SK-N-SH treated with all-trans-retinoic acid at 6 μM for 48 hours (cell line): ENCODE results near the gene CDCP1.

Experiments used
- ATAC-seq: fragments of 200-7000 bp; cut with Tn5 transposase; 3 replicates; pipeline ENCODE4 v1.9.1; 2020; ENCODE audit warnings: mild to moderate bottlenecking, moderate library complexity
- ARNTL ChIP-seq: fragments of 450-650 bp; formaldehyde crosslinking; IDR thresholded peaks from 2 replicates; pipeline ENCODE4 v1.5.0; 2020; ENCODE audit warnings: low read depth, mild to moderate bottlenecking, moderate library complexity, borderline replicate concordance
- BACH2 ChIP-seq: fragments of 250-450 bp; sonication (Bioruptor Pico); IDR thresholded peaks from 2 replicates; pipeline ENCODE4 v1.9.0; 2021; ENCODE audit warnings: mild to moderate bottlenecking, borderline replicate concordance
- CSDC2 ChIP-seq: fragments of 250-450 bp; sonication (Bioruptor Pico); IDR thresholded peaks from 2 replicates; pipeline ENCODE4 v1.5.0; 2020; ENCODE audit warnings: mild to moderate bottlenecking, moderate library complexity
- ESRRG ChIP-seq: fragments of 250-450 bp; sonication (Bioruptor Pico); IDR thresholded peaks from 2 replicates; pipeline ENCODE4 v1.6.1; 2021; ENCODE audit warnings: mild to moderate bottlenecking
- GLIS3 ChIP-seq: fragments of 250-450 bp; sonication (Bioruptor Pico); IDR thresholded peaks from 2 replicates; pipeline ENCODE4 v1.5.0; 2020; ENCODE audit warnings: mild to moderate bottlenecking, moderate library complexity
- ISL1 ChIP-seq: fragments of 250-450 bp; sonication (Bioruptor Pico); IDR thresholded peaks from 2 replicates; pipeline ENCODE4 v2.1.2; 2022; ENCODE audit warnings: mild to moderate bottlenecking, moderate library complexity
- OSR1 ChIP-seq: fragments of 250-450 bp; sonication (Bioruptor Pico); IDR thresholded peaks from 2 replicates; pipeline ENCODE4 v1.8.0; 2022; ENCODE audit warnings: moderate library complexity, mild to moderate bottlenecking, inconsistent platforms
- PPARA ChIP-seq: fragments of 250-450 bp; sonication (Bioruptor Pico); IDR thresholded peaks from 2 replicates; pipeline ENCODE4 v1.5.0; 2020; ENCODE audit warnings: mild to moderate bottlenecking, borderline replicate concordance
- RARB ChIP-seq: fragments of 250-450 bp; sonication (Bioruptor Pico); IDR thresholded peaks from 2 replicates; pipeline ENCODE4 v1.8.0; 2021; ENCODE audit warnings: mild to moderate bottlenecking, moderate library complexity
- SNAI2 ChIP-seq: fragments of 250-450 bp; sonication (Bioruptor Pico); IDR thresholded peaks from 2 replicates; pipeline ENCODE4 v1.5.0; 2020; ENCODE audit warnings: mild to moderate bottlenecking, moderate library complexity
- TCF4 ChIP-seq: fragments of 250-450 bp; sonication (Bioruptor Pico); IDR thresholded peaks from 2 replicates; pipeline ENCODE4 v1.8.0; 2021; ENCODE audit warnings: mild to moderate bottlenecking, moderate library complexity, borderline replicate concordance
- TOX ChIP-seq: fragments of 250-450 bp; sonication (Bioruptor Pico); IDR thresholded peaks from 2 replicates; pipeline ENCODE4 v1.8.0; 2021; ENCODE audit warnings: mild to moderate bottlenecking, moderate library complexity, borderline replicate concordance
- ZC3H10 ChIP-seq: fragments of 250-450 bp; sonication (Bioruptor Pico); IDR thresholded peaks from 2 replicates; pipeline ENCODE4 v1.5.1; 2021; ENCODE audit warnings: mild to moderate bottlenecking, moderate library complexity
- ZFP30 ChIP-seq: fragments of 450-650 bp; formaldehyde crosslinking; IDR thresholded peaks from 2 replicates; pipeline ENCODE4 v1.5.0; 2022; ENCODE audit warnings: mild to moderate bottlenecking, moderate library complexity
- ZNF565 ChIP-seq: fragments of 450-650 bp; formaldehyde crosslinking; conservative IDR thresholded peaks from 2 replicates; pipeline ENCODE4 v1.5.0; 2020; ENCODE audit warnings: low read depth, mild to moderate bottlenecking, moderate library complexity
- ZNF70 ChIP-seq: fragments of 450-650 bp; formaldehyde crosslinking; IDR thresholded peaks from 2 replicates; pipeline ENCODE4 v1.5.0; 2020; ENCODE audit warnings: mild to moderate bottlenecking, moderate library complexity
- TF ChIP-seq, protein P1 (sequence below): fragments of 250-450 bp; sonication (Bioruptor Pico); IDR thresholded peaks from 2 replicates; pipeline ENCODE4 v1.5.0; 2020; ENCODE audit warnings: mild to moderate bottlenecking, moderate library complexity
- TF ChIP-seq, protein P2 (sequence below): fragments of 250-450 bp; sonication (Bioruptor Pico); IDR thresholded peaks from 2 replicates; pipeline ENCODE4 v1.5.1; 2020; ENCODE audit warnings: low read depth, mild to moderate bottlenecking, moderate library complexity
- TF ChIP-seq, protein P3 (sequence below): fragments of 250-450 bp; sonication (Bioruptor Pico); IDR thresholded peaks from 2 replicates; pipeline ENCODE4 v1.8.0; 2020; ENCODE audit warnings: mild to moderate bottlenecking, moderate library complexity, borderline replicate concordance
- TF ChIP-seq, protein P4 (sequence below): fragments of 250-450 bp; sonication (Bioruptor Pico); IDR thresholded peaks from 2 replicates; pipeline ENCODE4 v1.5.1; 2021; ENCODE audit warnings: mild to moderate bottlenecking, moderate library complexity

CDCP1 gene

DNA sequence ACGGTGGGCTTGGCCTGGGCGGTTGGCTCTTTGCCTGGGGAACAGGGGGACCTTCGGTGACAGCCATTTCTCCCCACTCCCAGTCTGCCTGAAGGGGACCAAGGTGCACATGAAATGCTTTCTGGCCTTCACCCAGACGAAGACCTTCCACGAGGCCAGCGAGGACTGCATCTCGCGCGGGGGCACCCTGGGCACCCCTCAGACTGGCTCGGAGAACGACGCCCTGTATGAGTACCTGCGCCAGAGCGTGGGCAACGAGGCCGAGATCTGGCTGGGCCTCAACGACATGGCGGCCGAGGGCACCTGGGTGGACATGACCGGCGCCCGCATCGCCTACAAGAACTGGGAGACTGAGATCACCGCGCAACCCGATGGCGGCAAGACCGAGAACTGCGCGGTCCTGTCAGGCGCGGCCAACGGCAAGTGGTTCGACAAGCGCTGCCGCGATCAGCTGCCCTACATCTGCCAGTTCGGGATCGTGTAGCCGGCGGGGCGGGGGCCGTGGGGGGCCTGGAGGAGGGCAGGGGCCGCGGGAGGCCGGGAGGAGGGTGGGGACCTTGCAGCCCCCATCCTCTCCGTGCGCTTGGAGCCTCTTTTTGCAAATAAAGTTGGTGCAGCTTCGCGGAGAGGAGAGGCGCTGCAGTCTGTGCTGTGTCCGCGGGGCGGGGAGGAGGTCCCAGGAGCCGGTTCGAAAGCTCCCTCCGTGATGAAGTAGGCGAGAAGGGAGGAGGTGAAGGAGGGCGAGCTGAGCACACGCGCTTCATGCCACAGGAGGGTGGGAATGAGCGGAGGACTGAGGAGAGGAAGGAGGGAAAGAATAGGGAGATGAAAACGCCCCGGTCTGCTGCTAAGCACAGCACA is 110.5 kb downstream of the CDCP1 start:
- ATAC-seq = no peak
- TF ChIP-seq, protein P1, sequence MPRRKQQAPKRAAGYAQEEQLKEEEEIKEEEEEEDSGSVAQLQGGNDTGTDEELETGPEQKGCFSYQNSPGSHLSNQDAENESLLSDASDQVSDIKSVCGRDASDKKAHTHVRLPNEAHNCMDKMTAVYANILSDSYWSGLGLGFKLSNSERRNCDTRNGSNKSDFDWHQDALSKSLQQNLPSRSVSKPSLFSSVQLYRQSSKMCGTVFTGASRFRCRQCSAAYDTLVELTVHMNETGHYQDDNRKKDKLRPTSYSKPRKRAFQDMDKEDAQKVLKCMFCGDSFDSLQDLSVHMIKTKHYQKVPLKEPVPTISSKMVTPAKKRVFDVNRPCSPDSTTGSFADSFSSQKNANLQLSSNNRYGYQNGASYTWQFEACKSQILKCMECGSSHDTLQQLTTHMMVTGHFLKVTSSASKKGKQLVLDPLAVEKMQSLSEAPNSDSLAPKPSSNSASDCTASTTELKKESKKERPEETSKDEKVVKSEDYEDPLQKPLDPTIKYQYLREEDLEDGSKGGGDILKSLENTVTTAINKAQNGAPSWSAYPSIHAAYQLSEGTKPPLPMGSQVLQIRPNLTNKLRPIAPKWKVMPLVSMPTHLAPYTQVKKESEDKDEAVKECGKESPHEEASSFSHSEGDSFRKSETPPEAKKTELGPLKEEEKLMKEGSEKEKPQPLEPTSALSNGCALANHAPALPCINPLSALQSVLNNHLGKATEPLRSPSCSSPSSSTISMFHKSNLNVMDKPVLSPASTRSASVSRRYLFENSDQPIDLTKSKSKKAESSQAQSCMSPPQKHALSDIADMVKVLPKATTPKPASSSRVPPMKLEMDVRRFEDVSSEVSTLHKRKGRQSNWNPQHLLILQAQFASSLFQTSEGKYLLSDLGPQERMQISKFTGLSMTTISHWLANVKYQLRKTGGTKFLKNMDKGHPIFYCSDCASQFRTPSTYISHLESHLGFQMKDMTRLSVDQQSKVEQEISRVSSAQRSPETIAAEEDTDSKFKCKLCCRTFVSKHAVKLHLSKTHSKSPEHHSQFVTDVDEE (CRISPR knock-in tag) = no peak
- TF ChIP-seq TCF4 (CRISPR knock-in tag) (no peak), GLIS3 (CRISPR knock-in tag) (no peak), TOX (CRISPR knock-in tag) (no peak), ZNF70 (CRISPR knock-in tag) (no peak), PPARA (no peak), ZNF565 (no peak), ESRRG (no peak), ZC3H10 (CRISPR knock-in tag) (no peak), RARB (CRISPR knock-in tag) (no peak), SNAI2 (CRISPR knock-in tag) (no peak), ZFP30 (CRISPR knock-in tag) (no peak), CSDC2 (CRISPR knock-in tag) (no peak), BACH2 (CRISPR knock-in tag) (no peak)
- TF ChIP-seq, protein P2, sequence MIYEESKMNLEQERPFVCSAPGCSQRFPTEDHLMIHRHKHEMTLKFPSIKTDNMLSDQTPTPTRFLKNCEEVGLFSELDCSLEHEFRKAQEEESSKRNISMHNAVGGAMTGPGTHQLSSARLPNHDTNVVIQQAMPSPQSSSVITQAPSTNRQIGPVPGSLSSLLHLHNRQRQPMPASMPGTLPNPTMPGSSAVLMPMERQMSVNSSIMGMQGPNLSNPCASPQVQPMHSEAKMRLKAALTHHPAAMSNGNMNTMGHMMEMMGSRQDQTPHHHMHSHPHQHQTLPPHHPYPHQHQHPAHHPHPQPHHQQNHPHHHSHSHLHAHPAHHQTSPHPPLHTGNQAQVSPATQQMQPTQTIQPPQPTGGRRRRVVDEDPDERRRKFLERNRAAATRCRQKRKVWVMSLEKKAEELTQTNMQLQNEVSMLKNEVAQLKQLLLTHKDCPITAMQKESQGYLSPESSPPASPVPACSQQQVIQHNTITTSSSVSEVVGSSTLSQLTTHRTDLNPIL (CRISPR knock-in tag) = no peak
- TF ChIP-seq, protein P3, sequence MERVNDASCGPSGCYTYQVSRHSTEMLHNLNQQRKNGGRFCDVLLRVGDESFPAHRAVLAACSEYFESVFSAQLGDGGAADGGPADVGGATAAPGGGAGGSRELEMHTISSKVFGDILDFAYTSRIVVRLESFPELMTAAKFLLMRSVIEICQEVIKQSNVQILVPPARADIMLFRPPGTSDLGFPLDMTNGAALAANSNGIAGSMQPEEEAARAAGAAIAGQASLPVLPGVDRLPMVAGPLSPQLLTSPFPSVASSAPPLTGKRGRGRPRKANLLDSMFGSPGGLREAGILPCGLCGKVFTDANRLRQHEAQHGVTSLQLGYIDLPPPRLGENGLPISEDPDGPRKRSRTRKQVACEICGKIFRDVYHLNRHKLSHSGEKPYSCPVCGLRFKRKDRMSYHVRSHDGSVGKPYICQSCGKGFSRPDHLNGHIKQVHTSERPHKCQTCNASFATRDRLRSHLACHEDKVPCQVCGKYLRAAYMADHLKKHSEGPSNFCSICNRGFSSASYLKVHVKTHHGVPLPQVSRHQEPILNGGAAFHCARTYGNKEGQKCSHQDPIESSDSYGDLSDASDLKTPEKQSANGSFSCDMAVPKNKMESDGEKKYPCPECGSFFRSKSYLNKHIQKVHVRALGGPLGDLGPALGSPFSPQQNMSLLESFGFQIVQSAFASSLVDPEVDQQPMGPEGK (CRISPR knock-in tag) = no peak

DNA sequence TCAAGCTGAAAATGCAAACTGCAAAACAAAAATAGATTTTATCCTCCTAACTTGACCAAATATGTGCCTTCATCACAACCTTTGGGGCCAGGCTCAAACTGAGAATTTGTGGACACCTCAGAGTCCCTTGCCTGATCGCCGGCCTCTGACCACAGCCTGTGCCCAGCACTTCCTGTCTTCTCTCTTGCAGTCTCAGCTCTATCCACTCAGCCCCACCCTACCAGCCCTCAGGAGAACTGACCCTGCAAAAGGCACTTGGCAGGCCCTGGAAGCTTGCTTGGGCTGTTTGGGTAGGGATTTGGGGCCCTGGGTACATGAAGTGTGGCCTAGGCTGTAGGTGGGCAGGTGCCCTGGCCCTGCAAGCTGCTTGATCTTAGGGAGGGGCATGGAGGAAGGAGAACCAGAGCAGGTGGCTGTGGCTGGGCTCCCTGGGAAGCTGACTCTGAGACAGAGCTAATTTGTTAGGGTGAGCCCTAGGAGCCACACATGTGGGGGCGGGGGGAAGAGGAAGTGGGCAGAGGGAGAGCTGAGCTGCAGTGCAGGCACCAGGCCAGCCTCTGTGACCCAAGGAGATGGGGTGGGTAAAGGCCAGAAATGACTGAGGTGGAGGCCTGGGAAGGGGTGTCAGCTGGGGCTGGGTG is 111.4 kb downstream of the CDCP1 start:
- TF ChIP-seq ZNF565 (no peak), SNAI2 (CRISPR knock-in tag) (no peak)
- no peak for ATAC-seq

DNA sequence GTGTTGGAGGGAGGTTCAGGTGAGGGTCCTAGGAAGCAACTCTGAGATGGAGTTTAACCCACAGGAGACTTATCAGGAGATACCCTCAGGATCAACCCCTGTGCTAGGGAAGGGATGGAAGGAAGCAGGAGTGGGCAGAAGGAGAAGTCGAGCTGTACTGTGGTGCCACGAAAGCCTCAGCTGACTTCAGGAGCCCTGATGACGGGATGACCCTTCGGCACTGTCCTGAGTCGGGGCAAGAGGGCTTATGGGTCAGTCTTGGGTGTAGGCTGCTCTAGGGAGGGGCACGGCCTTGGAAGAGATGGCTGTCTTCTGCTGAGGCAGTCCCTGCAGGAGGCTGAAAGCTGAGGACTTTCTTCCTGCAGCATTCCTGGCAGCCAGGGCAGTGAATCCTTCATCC is 112.4 kb downstream of the CDCP1 start:
- no peak for TF ChIP-seq ISL1
- no peak for TF ChIP-seq CSDC2 (CRISPR knock-in tag)
- TF ChIP-seq, protein P1 (CRISPR knock-in tag) = no peak
- no peak for TF ChIP-seq TCF4 (CRISPR knock-in tag)
- TF ChIP-seq OSR1 (CRISPR knock-in tag) = no peak
- TF ChIP-seq ZNF70 (CRISPR knock-in tag) = no peak
- TF ChIP-seq, protein P4, sequence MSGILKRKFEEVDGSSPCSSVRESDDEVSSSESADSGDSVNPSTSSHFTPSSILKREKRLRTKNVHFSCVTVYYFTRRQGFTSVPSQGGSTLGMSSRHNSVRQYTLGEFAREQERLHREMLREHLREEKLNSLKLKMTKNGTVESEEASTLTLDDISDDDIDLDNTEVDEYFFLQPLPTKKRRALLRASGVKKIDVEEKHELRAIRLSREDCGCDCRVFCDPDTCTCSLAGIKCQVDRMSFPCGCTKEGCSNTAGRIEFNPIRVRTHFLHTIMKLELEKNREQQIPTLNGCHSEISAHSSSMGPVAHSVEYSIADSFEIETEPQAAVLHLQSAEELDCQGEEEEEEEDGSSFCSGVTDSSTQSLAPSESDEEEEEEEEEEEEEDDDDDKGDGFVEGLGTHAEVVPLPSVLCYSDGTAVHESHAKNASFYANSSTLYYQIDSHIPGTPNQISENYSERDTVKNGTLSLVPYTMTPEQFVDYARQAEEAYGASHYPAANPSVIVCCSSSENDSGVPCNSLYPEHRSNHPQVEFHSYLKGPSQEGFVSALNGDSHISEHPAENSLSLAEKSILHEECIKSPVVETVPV (CRISPR knock-in tag) = no peak
- no peak for TF ChIP-seq ARNTL (CRISPR knock-in tag)
- TF ChIP-seq, protein P2 (CRISPR knock-in tag) = no peak
- ATAC-seq = no peak
